K562 (cell line): Measurements from ENCODE around the gene C22orf39. TPM values are rescaled to one million over a fixed set of nuclear protein-coding genes. Genes with fewer than 3 reads are reported as not detected.

ENCODE experiments used
- CHCHD3 ChIP-seq: fragments of 250-450 bp; sonication (Bioruptor Pico); IDR thresholded peaks from 2 replicates; pipeline ENCODE4 v2.1.2; 2022; ENCODE audit warnings: mild to moderate bottlenecking
- CHD7 ChIP-seq: fragments of 200-600 bp; sonication (generic); IDR thresholded peaks from one replicate; pipeline ENCODE4 v1.6.1; 2012; ENCODE audit warnings: mild to moderate bottlenecking, low read depth, low read length, inconsistent platforms
- E2F5 ChIP-seq: sonication (generic); formaldehyde crosslinking; IDR thresholded peaks from 2 replicates; pipeline ENCODE4 v1.8.0; 2022; ENCODE audit warnings: mild to moderate bottlenecking, missing genetic modification reagents
- LCOR ChIP-seq: sonication (generic); formaldehyde crosslinking; IDR thresholded peaks from 2 replicates; pipeline ENCODE4 v1.8.0; 2022; ENCODE audit warnings: mild to moderate bottlenecking, missing genetic modification reagents
- NFYB ChIP-seq: IDR thresholded peaks from 2 replicates; pipeline ENCODE4 v1.6.1; 2011; ENCODE audit warnings: mild to moderate bottlenecking, moderate library complexity; ENCODE audit not compliant: insufficient read length; ENCODE audit errors: extremely low read depth
- TOE1 ChIP-seq, 2 experiments: fragments of 450-650 bp in 1 of 2; sonication (generic) in 1 of 2; formaldehyde crosslinking in 1 of 2; IDR thresholded peaks; 2 replicates each; pipeline versions ENCODE4 v1.7.1 to v1.8.0; 2016 to 2022; ENCODE audit warnings: borderline replicate concordance in 2 of 2, mild to moderate bottlenecking in 2 of 2, antibody characterized with exemption in 1 of 2, inconsistent platforms in 1 of 2, low read depth in 1 of 2, missing genetic modification reagents in 1 of 2, moderate library complexity in 1 of 2
- polyA plus RNA-seq, 8 experiments: library from polyadenylated mRNA; depleted of rRNA in 4 of 8; stranded (reverse) in 5 of 8; unstranded in 3 of 8; fragments of >200 nt; fragmentation: Nextera tagmentation in 2 of 8; fragmentation: Illumina TruSeq in 1 of 8; extraction: Ambion mirVana in 2 of 8; extraction: Trizol in 1 of 8; gene quantifications; 2 replicates each; pipeline versions ENCODE4 v1.2.1 to v1.2.3, GENCODE V29; 2011 to 2014; ENCODE audit warnings: inconsistent platforms in 1 of 8, missing spikeins in 1 of 8
- total RNA-seq, 7 experiments: library from RNA; depleted of rRNA in 6 of 7; stranded (reverse); fragments of >200 nt in 6 of 7; fragmentation: Illumina TruSeq in 2 of 7; extraction: Trizol in 2 of 7; gene quantifications; 2 replicates each; pipeline versions ENCODE4 v1.2.1 to v1.2.3, GENCODE V29; 2011 to 2021; ENCODE audit warnings: low replicate concordance in 1 of 7

Gene C22orf39
- total and polyA plus RNA-seq, 9 of the 15 experiments (the other 6 are each of a cell fraction or from before 2014, with no cell fraction given), result 20.4 to 139 (median 66.8) TPM

DNA sequence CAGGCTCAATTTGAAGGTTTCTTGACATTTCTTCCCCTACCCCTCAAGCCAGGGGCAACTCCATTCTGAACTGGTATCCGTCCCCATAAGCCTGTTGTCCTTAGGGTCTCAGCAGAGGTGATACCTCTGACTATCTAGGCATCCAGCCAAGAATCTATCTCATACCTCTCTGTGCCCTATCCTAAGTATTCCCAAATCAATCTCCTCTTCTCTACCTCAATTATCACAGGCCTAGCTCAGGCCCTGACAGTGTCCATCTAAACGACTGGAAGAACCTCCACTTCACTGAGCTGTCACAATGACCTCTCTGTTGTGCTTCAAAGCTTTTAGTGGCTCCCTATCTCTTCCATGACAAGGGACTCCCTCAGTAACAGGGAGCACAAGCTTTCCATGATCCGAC lies 42.8 kb downstream of the C22orf39 start (continued):
- no peak for TF ChIP-seq CHD7
- no peak for TF ChIP-seq NFYB
- TF ChIP-seq LCOR (CRISPR knock-in tag), result no peak
- TF ChIP-seq E2F5 (CRISPR knock-in tag), result peak; percentile 81; the same call in 1 of the 2 replicates
- no peak for TF ChIP-seq TOE1 (IDR thresholded peaks at IDR 0.05; ENCODE audit: borderline replicate concordance)
- 0 out of 2 replicates have a peak, but pooled peaks have one; percentile 50 for TF ChIP-seq TOE1 (CRISPR knock-in tag; IDR thresholded peaks at IDR 0.05; ENCODE audit: borderline replicate concordance, low read depth)
- no peak for TF ChIP-seq CHCHD3 (CRISPR knock-in tag)
